GM18511 (cell line): ENCODE measurements around the gene DMP1.
"Not testable (repeated sequence)": the region's sequence is repeated elsewhere in the genome, so short reads cannot be mapped to it uniquely, and the experiment has no call there.

Experiments used
- ATAC-seq: cut with Tn5 transposase; IDR thresholded peaks from one replicate; pipeline ENCODE4 v1.9.1; 2021; ENCODE audit warnings: mild to moderate bottlenecking, moderate library complexity; ENCODE audit not compliant: unreplicated experiment

Gene DMP1

GRCh38 chr4:87679449-87680169, 29.5 kb downstream of the DMP1 start:
- peak; percentile 39 for ATAC-seq

- no peak for ATAC-seq
These were observed 30.2 kb downstream of the DMP1 start for GRCh38 chr4:87680271-87680670.

DNA sequence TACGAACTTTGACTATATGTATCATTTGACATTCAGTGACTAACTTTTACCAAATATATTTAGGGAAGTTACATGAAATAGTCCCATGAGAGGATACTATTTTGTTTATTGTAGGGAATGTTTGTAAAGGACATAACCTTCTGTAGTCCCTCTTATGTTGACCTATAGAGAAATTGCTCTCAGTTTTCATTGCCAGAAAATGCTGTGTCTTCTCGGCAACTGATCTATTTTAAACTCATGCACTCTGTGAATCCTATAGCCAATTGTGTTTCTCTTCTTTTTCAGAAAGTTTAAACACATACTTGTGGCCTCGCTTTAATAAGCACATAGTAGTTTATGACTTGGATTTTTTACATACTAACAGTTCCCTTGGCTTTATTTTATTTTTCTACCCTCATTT, 38.2 kb downstream of the DMP1 start:
- no peak for ATAC-seq

DNA sequence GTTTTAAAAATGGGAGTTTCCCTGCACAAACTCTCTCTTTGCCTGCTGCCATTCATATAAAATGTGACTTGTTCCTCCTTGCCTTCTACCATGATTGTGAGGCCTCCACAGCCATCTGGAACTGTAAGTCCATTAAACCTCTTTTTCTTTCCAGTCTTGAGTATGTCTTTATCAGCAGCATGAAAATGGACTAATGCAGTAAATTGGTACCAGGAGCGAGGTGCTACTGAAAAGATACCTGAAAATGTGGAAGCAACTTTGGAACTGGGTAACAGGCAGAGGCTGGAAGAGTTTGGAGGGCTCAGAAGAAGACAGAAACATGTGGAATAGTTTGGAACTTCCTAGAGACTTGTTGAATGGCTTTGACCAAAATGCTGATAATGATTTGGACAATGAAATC, 40.9 kb downstream of the DMP1 start:
- not testable (repeated sequence) for ATAC-seq

GRCh38 chr4:87692060-87692459, 42.0 kb downstream of the DMP1 start:
- ATAC-seq: not testable (repeated sequence)

DNA sequence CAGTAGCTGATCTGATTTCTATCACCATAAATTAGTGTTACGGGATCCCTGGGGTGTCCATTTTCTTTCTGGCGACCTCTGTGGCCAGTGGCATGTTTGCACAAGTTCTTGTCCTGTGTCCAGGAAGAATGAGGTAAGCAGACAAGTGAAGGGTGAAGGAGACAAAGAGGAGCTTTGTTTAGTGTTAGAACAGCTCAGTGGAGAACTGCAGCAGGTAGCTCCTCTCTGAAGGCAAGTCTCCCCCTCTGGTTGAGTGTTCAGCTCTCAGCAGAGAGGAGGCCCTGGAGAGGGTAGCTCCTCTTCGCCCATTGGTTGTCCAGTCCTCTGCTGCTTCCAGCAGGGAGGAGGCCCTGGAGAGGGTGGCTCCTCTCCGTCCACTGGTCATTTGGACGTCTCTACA, 47.2 kb downstream of the DMP1 start:
- no peak for ATAC-seq

DNA sequence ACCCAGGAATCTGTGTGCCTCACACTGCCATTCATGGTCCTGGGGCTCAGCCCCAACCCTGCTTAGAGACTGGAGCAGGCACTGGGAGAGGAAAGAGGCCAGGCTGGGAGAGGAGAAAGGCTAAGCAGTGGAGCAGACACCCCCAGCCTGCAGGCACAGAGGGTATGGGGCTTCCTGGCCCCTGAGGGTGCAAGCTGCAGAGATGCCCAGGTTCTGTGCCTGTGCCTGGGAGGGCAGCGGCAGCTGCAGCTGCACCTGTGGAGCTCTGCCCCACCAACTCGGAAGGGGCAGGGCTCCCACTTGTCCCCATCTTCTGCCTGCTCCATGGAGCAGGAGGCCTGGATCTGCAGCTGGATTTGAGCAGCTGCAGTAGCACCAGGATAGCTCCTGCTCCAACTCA, 47.9 kb downstream of the DMP1 start:
- ATAC-seq: no peak

DNA sequence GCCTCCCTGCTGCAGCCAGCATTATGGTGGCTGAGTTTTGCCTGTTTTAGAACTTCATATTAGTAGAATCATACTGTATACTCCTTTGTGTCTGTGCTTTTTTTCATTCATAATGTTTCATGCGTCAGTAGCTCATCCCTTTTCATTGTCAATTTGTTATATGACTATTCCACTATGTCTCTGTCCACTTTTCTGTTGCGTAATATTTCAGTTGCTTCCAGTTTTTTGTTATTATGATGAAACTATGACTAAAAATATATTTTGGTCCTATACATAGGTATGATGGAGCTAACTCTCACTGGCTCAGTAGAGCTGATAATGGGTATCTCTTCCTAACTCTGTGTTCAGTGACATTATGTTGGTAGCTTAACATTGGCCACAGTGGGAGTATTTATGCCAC, 48.3 kb downstream of the DMP1 start:
- no peak for ATAC-seq

- no peak for ATAC-seq
These were observed 53.9 kb downstream of the DMP1 start for GRCh38 chr4:87704001-87704400.

GRCh38 chr4:87707279-87707918, 57.3 kb downstream of the DMP1 start:
- no peak for ATAC-seq
